Measurements from ENCODE around the gene ITPKC. TPM values are rescaled to one million over a fixed set of nuclear protein-coding genes. Genes with fewer than 3 reads are reported as not detected.

ITPKC gene
- total RNA-seq, 1 donor from 2014 or later, result 13.8 TPM

- Mint-ChIP-seq H3K4me3 (ENCODE audit: unreplicated experiment) (no peak overlapping the region), H3K36me3 (ENCODE audit: unreplicated experiment) (no peaks in the 10 kb centered on the region), H3K4me1 (ENCODE audit: low read depth, unreplicated experiment) (no peaks in the 10 kb centered on the region), H3K27ac (ENCODE audit: unreplicated experiment) (no peak overlapping the region), H3K9me3 (ENCODE audit: unreplicated experiment) (peaks cover 2% of the 10 kb centered on the region), H3K27me3 (ENCODE audit: unreplicated experiment) (peaks cover 5% of the 10 kb centered on the region)
- no peak for DNase-seq
- no peak for TF ChIP-seq CTCF (IDR thresholded peaks at IDR 0.05; ENCODE audit: partially characterized antibody, unreplicated experiment)
Observed at GRCh38 chr19:40786060-40787037, 69.4 kb downstream of the ITPKC start.

Other genes starting within 250 kb of the ITPKC start
- gene SHKBP1, start 140.2 kb upstream of the ITPKC start, total RNA-seq (ENCODE audit: unreplicated experiment), result 170 TPM
- gene LTBP4, start 115.7 kb upstream of the ITPKC start, total RNA-seq (ENCODE audit: unreplicated experiment), result 169 TPM
- gene NUMBL, start 26.5 kb upstream of the ITPKC start, total RNA-seq (ENCODE audit: unreplicated experiment), result 250 TPM
- gene COQ8B, start 226 bp upstream of the ITPKC start, total RNA-seq (ENCODE audit: unreplicated experiment), result 49.9 TPM
- gene ACTMAP, start 33.4 kb downstream of the ITPKC start, total RNA-seq (ENCODE audit: unreplicated experiment), result 20.7 TPM
- gene SNRPA, start 34.1 kb downstream of the ITPKC start, total RNA-seq (ENCODE audit: unreplicated experiment), result 70.3 TPM
- gene MIA, start 58.4 kb downstream of the ITPKC start, total RNA-seq (ENCODE audit: unreplicated experiment), result not detected
- 43.2 TPM for gene RAB4B, start 61.1 kb downstream of the ITPKC start, total RNA-seq (ENCODE audit: unreplicated experiment)
- 142 TPM for gene EGLN2, start 82.1 kb downstream of the ITPKC start, total RNA-seq (ENCODE audit: unreplicated experiment)
- gene CYP2A6, start 133.3 kb downstream of the ITPKC start, total RNA-seq (ENCODE audit: unreplicated experiment), result not detected
- not detected for gene CYP2A7, start 165.1 kb downstream of the ITPKC start, total RNA-seq (ENCODE audit: unreplicated experiment)